Stimulated activated CD4-positive, alpha-beta T cell treated with anti-CD3 and anti-CD28 coated beads, Interleukin-15, amount 100 ng/mL, for 1 hour (primary cell): ENCODE data around the gene HOXA13.
A peak's percentile ranks its signal among the peaks of the same experiment; 100 is the strongest.

Experiments used
- DNase-seq, 2 donors: peaks; one replicate each; pipeline ENCODE4 v3.0.0-alpha.2; 2020; ENCODE audit warnings: low read depth in 1 of 2, low spot score in 1 of 2

HOXA13 gene

GRCh38 chr7:27208998-27209397, 9.1 kb upstream of the HOXA13 start:
- DNase-seq = no peak

DNA sequence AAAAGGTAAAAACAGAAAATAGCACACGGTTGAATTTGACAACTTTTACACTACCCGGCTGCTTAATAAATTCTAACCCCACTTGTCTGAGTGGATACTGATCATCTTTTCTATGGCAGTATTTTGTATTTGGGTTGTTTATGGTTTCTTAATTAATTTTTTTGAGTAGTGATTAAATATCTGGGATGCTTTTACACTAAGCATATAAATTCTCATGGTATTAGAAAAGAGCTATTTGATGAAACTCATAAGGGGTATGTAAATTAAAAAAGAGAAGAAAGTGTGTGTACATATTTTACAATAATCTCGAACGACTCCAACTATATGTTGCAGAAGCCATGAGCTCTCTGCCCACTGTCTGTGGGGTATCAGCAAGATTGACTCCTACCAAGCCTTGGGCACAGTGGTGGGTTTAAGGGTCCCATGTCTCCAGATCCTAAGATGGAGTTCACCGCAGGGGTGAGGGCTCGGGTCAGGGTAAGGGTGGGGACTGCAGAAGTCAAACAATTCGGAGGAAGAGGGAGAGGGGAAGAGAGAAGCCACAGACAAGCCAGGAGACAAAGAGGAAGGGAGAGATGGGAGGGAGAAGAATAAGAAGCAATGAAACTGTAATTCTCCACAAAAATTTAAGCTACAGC, 7.6 kb upstream of the HOXA13 start:
- DNase-seq = no peak

- no peak for DNase-seq
Measured at GRCh38 chr7:27205325-27206280, 5.7 kb upstream of the HOXA13 start.

GRCh38 chr7:27204851-27205322, 5.0 kb upstream of the HOXA13 start:
- no peak for DNase-seq

DNA sequence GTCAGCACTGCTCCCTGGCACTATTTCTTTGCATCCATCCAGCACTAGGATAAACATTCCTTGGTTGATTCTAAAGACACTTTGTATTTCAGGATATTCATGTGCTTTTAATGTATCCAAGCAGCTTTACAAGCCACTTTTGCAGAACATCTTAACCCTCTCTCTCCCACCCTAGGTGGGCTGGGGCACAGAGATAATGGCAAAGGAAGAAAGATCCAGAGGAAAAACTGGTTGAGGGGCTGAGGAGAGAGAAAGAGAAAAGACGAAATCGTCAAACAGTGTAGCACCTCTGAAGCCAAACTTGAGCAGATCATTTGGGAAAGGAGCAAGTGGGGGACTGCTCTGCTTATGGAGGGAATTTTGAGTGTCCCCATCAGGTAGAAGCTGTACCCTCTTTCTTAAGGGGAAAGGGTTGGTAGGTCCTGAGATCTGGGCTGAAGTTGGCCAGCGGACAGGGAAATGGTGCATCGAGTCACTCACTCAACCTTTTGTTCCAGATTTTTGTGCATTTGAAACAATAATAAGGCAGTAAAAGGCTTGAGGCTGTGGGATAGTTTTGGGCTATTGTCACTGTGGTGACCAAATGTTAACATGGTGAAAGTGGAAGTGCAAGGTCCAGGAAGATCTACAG, 4.2 kb upstream of the HOXA13 start:
- DNase-seq = no peak

DNA sequence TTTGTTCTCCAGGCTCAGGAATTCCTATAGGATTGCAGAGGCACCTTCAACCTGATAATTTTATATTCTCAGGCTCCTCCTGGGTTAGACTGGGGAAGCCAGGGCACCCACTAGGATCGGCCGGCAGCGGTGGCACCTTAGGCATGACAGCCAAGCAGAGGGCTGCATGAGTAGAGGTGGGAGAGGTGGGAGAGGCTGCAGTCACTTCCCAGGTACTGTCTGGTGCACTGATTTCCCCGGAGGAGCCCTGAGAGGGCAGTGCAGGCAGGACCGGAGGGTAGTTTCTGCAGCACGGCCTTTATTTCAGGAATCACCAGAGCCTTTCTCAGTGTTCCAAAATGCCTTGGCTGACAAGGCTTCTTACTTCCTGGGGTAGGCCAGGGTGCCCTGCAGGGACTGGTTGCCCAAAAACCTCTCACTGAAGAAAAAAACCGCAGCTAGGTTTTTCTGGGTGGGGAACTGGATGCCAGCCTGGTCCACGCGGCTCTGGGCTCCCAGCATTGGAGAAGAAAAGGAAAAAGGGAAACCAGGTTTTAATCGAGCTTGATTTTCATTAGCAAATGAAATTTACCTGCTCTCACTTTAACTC, 3.6 kb upstream of the HOXA13 start:
- DNase-seq = no peak

- no peak for DNase-seq
Measured at GRCh38 chr7:27202862-27203134, 2.9 kb upstream of the HOXA13 start.

- no peak for DNase-seq
Measured at GRCh38 chr7:27202018-27202861, 2.3 kb upstream of the HOXA13 start.

DNA sequence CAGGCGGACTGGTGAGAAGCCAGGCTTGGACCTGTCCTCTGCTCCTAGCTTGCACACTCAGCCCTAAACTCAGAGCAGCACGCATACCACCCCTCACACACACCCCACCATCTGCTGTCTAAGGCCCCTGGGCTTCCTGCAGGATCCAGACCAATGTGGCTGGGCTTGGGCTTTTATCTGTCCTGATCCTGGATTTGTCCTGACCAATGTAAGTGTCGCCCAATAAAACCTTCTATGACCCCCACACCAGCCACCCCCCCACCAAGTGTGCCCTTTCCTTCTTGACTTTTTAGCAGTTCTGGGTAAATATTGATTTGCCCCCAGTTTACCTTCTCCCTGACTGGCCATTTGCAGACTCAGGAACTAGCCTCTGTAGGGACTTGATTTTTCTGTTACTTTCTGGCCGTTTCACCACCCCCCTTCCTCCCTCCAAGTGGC, 1.7 kb upstream of the HOXA13 start:
- DNase-seq = no peak

DNA sequence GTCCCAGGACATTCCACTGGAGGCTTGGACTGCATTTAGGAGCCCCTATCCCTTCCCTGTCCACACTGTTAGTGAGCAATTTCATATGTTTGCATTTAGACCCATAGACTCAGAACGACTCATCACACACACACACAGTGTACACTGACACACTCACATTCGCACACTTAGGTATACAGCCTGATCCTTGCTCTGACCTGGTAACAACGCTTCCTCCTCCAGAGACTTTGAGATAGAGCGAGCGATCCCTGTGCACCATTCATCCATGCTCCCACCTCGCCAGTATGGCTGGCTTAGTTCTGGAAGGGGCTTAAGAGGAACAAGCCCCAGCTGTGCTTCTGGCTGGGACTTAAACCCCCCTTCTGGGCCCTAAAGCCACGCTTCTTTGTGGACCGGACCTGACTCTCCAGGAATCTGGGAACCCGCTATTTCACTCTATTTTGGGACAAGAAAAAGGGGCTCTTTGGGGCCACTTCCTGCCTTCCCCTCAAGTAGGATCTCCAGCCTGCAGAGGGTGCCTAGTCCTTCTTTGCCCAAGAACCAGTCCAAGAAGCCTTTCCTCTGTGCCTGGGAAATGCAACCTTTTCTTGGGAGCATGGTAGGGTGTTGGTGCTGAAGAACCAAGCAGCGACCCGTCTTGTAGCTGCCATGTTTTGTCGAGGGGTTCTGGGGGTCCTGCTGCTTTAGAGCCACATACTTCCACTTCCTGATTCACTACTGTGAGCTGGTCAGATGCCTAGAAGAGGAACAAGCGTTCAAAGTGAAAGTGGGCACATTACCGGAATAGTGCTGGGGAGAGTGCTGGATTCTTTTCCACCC, 1.1 kb upstream of the HOXA13 start:
- DNase-seq = no peak

GRCh38 chr7:27198871-27199801, 755 bp downstream of the HOXA13 start:
- no peak for DNase-seq

GRCh38 chr7:27198138-27198841, 1.6 kb downstream of the HOXA13 start:
- DNase-seq = no peak

- DNase-seq = no peak
Measured at GRCh38 chr7:27197137-27198042, 2.5 kb downstream of the HOXA13 start.

DNA sequence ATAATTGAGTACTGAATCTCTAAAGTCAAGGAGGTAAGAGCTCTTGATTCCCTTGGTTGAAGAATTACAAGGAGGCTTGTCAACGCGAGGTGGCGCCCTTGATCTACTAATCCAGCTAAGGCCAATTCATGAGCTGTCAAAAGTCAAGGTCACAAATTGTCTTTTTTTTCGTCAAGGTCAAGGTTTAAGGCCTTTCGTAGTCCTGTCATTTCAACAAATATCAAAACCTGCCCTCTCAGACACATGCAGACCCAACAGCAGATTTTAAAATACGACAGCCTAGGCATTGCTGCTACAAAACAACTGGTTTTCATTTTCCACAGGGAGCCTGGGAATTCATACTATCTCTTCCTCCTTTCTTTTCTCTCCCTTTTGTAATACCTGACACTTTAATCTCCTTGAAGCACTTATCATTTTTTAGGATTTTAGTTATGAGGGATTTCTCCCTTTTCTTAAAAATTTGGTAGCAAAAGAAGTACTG, 3.6 kb downstream of the HOXA13 start:
- DNase-seq = peak; percentile 60 to 79

GRCh38 chr7:27194686-27195379, 5.1 kb downstream of the HOXA13 start:
- no peak for DNase-seq

DNA sequence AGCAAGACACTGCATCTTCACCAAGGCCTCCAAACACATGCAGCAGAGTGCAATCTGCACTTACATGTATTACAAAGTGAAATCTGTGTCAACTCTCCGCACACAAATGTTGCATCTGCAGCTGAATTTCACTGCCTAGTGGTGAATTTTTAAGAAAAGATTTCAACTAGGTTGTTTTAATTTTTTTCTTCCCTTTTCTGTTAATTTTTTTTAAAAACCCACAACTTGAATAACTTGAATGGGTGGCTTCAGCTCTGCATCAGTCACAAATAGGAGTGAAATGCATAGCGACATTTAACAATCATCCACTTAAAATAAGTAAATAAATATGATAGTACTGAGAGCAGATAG, 5.9 kb downstream of the HOXA13 start:
- no peak for DNase-seq
